Articular chondrocyte of knee joint (primary cell): ENCODE results near the gene ABCC6. TPM values are rescaled to one million over a fixed set of nuclear protein-coding genes. Genes with fewer than 3 reads are reported as not detected.

Source experiments
- total RNA-seq: library from RNA; depleted of rRNA; stranded (reverse); fragments of >200 nt; gene quantifications from 2 replicates; pipeline ENCODE4 v1.2.3, GENCODE V29; 2012

Gene ABCC6
- 1.3 and 1.8 TPM in 2 replicates for total RNA-seq

GRCh38 chr16:16222850-16223661 lies at the start of gene ABCC6:
Gene ABCC6, minus strand, starts transcription at chr16:16223494. Its CDS starts 60 bp downstream, at chr16:16223434.

Other genes starting within 250 kb of the ABCC6 start
- gene NOMO3, start 9.0 kb upstream of the ABCC6 start, total RNA-seq, result 22.2 and 91.7 TPM in 2 replicates
- 0.11 and 0.78 TPM in 2 replicates for gene NPIPA7, start 155.6 kb upstream of the ABCC6 start, total RNA-seq